B cell (primary cell): ENCODE results near the gene HHLA2. TPM values are rescaled to one million over a fixed set of nuclear protein-coding genes. Genes with fewer than 3 reads are reported as not detected.
A peak's percentile ranks its signal among the peaks of the same experiment; 100 is the strongest.

Source experiments
- ATAC-seq: fragments of 200-7000 bp; cut with Tn5 transposase; one replicate; pipeline ENCODE4 v1.10.0; 2021; ENCODE audit warnings: low read depth, mild to moderate bottlenecking, moderate number of reproducible peaks, moderate library complexity
- CTCF ChIA-PET: fragments of 350-600 bp; sonication (Branson Sonifier 250); formaldehyde crosslinking; loops from one replicate; lab custom pipeline; 2021; ENCODE audit warnings: antibody characterized with exemption, inconsistent platforms; lab: Charles Lee
- POLR2A ChIA-PET: fragments of 350-600 bp; sonication (Branson Sonifier 250); formaldehyde crosslinking; loops from one replicate; lab custom pipeline; 2021; ENCODE audit warnings: antibody characterized with exemption; lab: Charles Lee
- DNase-seq: peaks from one replicate; pipeline ENCODE4 v3.0.0; 2013
- H2AFZ ChIP-seq: 2 replicates; pipeline ENCODE4 v1.6.1; 2012; ENCODE audit warnings: mild to moderate bottlenecking, low read depth, low read length; ENCODE audit not compliant: insufficient read depth, poor library complexity, severe bottlenecking
- H3K27ac ChIP-seq, 2 donors: 1 replicate in 1 of 2; 2 replicates in 1 of 2; pipeline ENCODE4 v1.5.1; 2012 to 2013; ENCODE audit warnings: low read length in 2 of 2, mild to moderate bottlenecking in 2 of 2, moderate library complexity in 1 of 2
- H3K27me3 ChIP-seq, 4 experiments: fragments of 200-600 bp in 1 of 4; sonication (generic) in 1 of 4; replicated peaks in 1 of 4; 1 replicate in 2 of 4; 2 replicates in 2 of 4; pipeline versions ENCODE4 v1.6.1 to v1.7.0; 2013 to 2016; ENCODE audit warnings: low read length in 3 of 4, mild to moderate bottlenecking in 2 of 4, mixed read lengths in 1 of 4, moderate library complexity in 1 of 4; ENCODE audit not compliant: insufficient read depth in 4 of 4, control insufficient read depth in 3 of 4; ENCODE audit errors: control extremely low read depth in 1 of 4
- H3K36me3 ChIP-seq, 2 experiments: replicated peaks in 1 of 2; 1 replicate in 1 of 2; 2 replicates in 1 of 2; pipeline versions ENCODE4 v1.6.1 to v1.7.1; 2013; ENCODE audit warnings: low read length in 1 of 2; ENCODE audit not compliant: insufficient read depth in 2 of 2, control insufficient read depth in 1 of 2; ENCODE audit errors: control extremely low read depth in 1 of 2, extremely low read depth in 1 of 2
- H3K4me1 ChIP-seq, 2 donors: fragments of 200-600 bp in 1 of 2; sonication (generic) in 1 of 2; 1 replicate in 1 of 2; 2 replicates in 1 of 2; pipeline versions ENCODE4 v1.5.1 to v1.6.1; 2013 to 2017; ENCODE audit warnings: low read length in 2 of 2; ENCODE audit not compliant: control insufficient read depth in 2 of 2, insufficient read depth in 2 of 2
- H3K4me2 ChIP-seq: replicated peaks from 2 replicates; pipeline ENCODE3; 2012; ENCODE audit warnings: mild to moderate bottlenecking, low read depth, low read length; ENCODE audit not compliant: poor library complexity, severe bottlenecking
- H3K4me3 ChIP-seq, 5 experiments: fragments of 200-600 bp in 1 of 5; sonication (generic) in 1 of 5; 1 replicate in 3 of 5; 2 replicates in 2 of 5; pipeline versions ENCODE4 v1.5.1 to v1.7.0; 2011 to 2016; ENCODE audit warnings: low read length in 4 of 5, mild to moderate bottlenecking in 4 of 5, low read depth in 2 of 5, control low read depth in 1 of 5, moderate library complexity in 1 of 5; ENCODE audit not compliant: insufficient read depth in 1 of 5; ENCODE audit errors: control extremely low read depth in 1 of 5, extremely low read depth in 1 of 5
- H3K79me2 ChIP-seq: fragments of 200-600 bp; sonication (generic); one replicate; pipeline ENCODE4 v1.6.0; 2016; ENCODE audit warnings: low read length; ENCODE audit not compliant: control insufficient read depth, insufficient read depth
- H3K9ac ChIP-seq: fragments of 200-600 bp; sonication (generic); 2 replicates; pipeline ENCODE4 v1.6.1; 2017; ENCODE audit warnings: mild to moderate bottlenecking, low read length, moderate library complexity
- H3K9me3 ChIP-seq, 3 donors: one replicate each; pipeline versions ENCODE4 v1.6.1 to v1.7.1; 2013; ENCODE audit warnings: low read length in 2 of 3; ENCODE audit not compliant: control insufficient read depth in 2 of 3, insufficient read depth in 1 of 3; ENCODE audit errors: control extremely low read depth in 1 of 3
- H4K20me1 ChIP-seq: 2 replicates; pipeline ENCODE4 v1.6.0; 2012; ENCODE audit warnings: mild to moderate bottlenecking, low read length; ENCODE audit not compliant: insufficient read depth, control insufficient read depth, poor library complexity, severe bottlenecking
- H3K27ac Mint-ChIP-seq: one replicate; pipeline ENCODE4 v1.8.0; 2021; ENCODE audit warnings: mixed read lengths
- H3K27me3 Mint-ChIP-seq: one replicate; pipeline ENCODE4 v1.8.0; 2021; ENCODE audit warnings: mixed read lengths
- H3K4me1 Mint-ChIP-seq: one replicate; pipeline ENCODE4 v1.8.0; 2021; ENCODE audit warnings: mixed read lengths
- H3K4me3 Mint-ChIP-seq: one replicate; pipeline ENCODE4 v1.8.0; 2021; ENCODE audit warnings: mixed read lengths
- H3K9me3 Mint-ChIP-seq: one replicate; pipeline ENCODE4 v1.8.0; 2022; ENCODE audit warnings: mixed read lengths; ENCODE audit not compliant: insufficient read depth
- CTCF ChIP-seq: fragments of 200-600 bp; IDR thresholded peaks from one replicate; pipeline ENCODE4 v1.8.0; 2022; ENCODE audit warnings: antibody characterized with exemption, mild to moderate bottlenecking
- EZH2 ChIP-seq: IDR thresholded peaks from 2 replicates; pipeline ENCODE4 v1.6.1; 2012; ENCODE audit warnings: borderline replicate concordance, low read depth, mild to moderate bottlenecking, moderate library complexity, low read length; ENCODE audit not compliant: insufficient read depth, poor library complexity, severe bottlenecking
- WGBS: methylation state at CpG from one replicate; pipeline ENCODE4 v1.1.5; 2013; ENCODE audit warnings: missing lambda C conversion rate; ENCODE audit not compliant: insufficient coverage; 5-methylcytosine and 5-hydroxymethylcytosine counted together
- intact Hi-C: fragments of 100-400 bp; cut with micrococcal nuclease; formaldehyde crosslinking; loops from one replicate; pipeline ENCODE4 v1.10.0; 2022
- polyA plus RNA-seq: library from polyadenylated mRNA; depleted of rRNA; stranded (reverse); fragments of >200 nt; gene quantifications from 2 replicates; pipeline ENCODE4 v1.2.3, GENCODE V29; 2012
- total RNA-seq, 2 donors: library from RNA; stranded (reverse); fragments of 120-200 nt in 1 of 2; gene quantifications; 1 replicate in 1 of 2; 2 replicates in 1 of 2; pipeline versions ENCODE4 v1.2.3 to v1.2.4, GENCODE V29; 2013 to 2022

The HHLA2 gene
- total and polyA plus RNA-seq, 2 donors (not counting 1 experiment from before 2014, with no cell fraction given): 0.84 TPM

- Mint-ChIP-seq H3K4me3 (peak overlapping the region; percentile 59), H3K4me1 (peaks cover 22% of the 10 kb centered on the region), H3K9me3 (no peaks in the 10 kb centered on the region), H3K27me3 (peaks cover 4% of the 10 kb centered on the region), H3K27ac (peak overlapping the region; percentile 28)
- Histone ChIP-seq H3K4me1 (peaks cover 20 to 24% of the 10 kb centered on the region in 2 donors), H3K27ac (no peak overlapping the region), H3K27me3 (no peaks in the 10 kb centered on the region), H2AFZ (peak overlapping the region; percentile 60), H3K4me3 (no peak overlapping the region), H3K36me3 (no peaks in the 10 kb centered on the region), H4K20me1 (no peaks in the 10 kb centered on the region), H3K9me3 (no peaks in the 10 kb centered on the region), H3K9ac (peak overlapping the region; percentile 20), H3K79me2 (no peaks in the 10 kb centered on the region), H3K4me2 (peak overlapping the region; percentile 51)
- ATAC-seq (peak; percentile 56), DNase-seq (peak; percentile 21)
- 66% methylated on average over 10 of the region's 12 CpGs for WGBS
- POLR2A ChIA-PET: interaction anchor here (1.1 kb wide), 1 partner anchor 167 kb away, joined by 3 read pairs; no protein-coding TSS in a partner anchor
- no peak for TF ChIP-seq EZH2
- intact Hi-C loops: no loop called here
- CTCF ChIA-PET: interaction anchor here (1.0 to 2.0 kb wide), 4 partner anchors 17 to 89 kb away, joined by 4 to 5 read pairs (median 4); no protein-coding TSS in a partner anchor
These were observed 92.1 kb downstream of the HHLA2 start for GRCh38 chr3:108388136-108389132.

- ChIA-PET CTCF (interaction anchor here (1.5 to 2.0 kb wide), 2 partner anchors 19 to 88 kb away, joined by 4 to 5 read pairs; no protein-coding TSS in a partner anchor), POLR2A (no interaction called here)
- Mint-ChIP-seq H3K4me3 (no peak overlapping the region), H3K9me3 (no peaks in the 10 kb centered on the region), H3K4me1 (peaks cover 22% of the 10 kb centered on the region), H3K27ac (no peak overlapping the region), H3K27me3 (peaks cover 4% of the 10 kb centered on the region)
- ATAC-seq (no peak), DNase-seq (no peak)
- Histone ChIP-seq H3K27me3 (no peaks in the 10 kb centered on the region), H3K9me3 (no peaks in the 10 kb centered on the region), H3K4me1 (peaks cover 20 to 24% of the 10 kb centered on the region in 2 donors), H3K36me3 (no peaks in the 10 kb centered on the region), H3K4me2 (peak overlapping the region; percentile 51), H4K20me1 (no peaks in the 10 kb centered on the region), H3K79me2 (no peaks in the 10 kb centered on the region), H3K27ac (no peak overlapping the region), H2AFZ (peak overlapping the region; percentile 60), H3K4me3 (no peak overlapping the region), H3K9ac (no peak overlapping the region)
- no CpG with 5 or more reads among the region's 1 CpG for WGBS
- intact Hi-C loops: no loop called here
- no peak for TF ChIP-seq EZH2
- no peak for TF ChIP-seq CTCF
These were observed 93.0 kb downstream of the HHLA2 start for GRCh38 chr3:108389372-108389771.
